ENCODE data around the gene CACNA1C.

CACNA1C gene

GRCh38 chr12:2218706-2219105, 165.9 kb downstream of the CACNA1C start:
- Histone ChIP-seq H3K79me2 (ENCODE audit: insufficient read depth, low read depth) (no peaks in the 10 kb centered on the region), H3K9ac (no peak overlapping the region), H3K36me3 (ENCODE audit: insufficient read depth) (no peaks in the 10 kb centered on the region), H3K4me2 (no peak overlapping the region), H3K27ac (no peak overlapping the region), H2AFZ (ENCODE audit: low read depth) (no peak overlapping the region), H3K4me1 (ENCODE audit: low read depth, poor library complexity, severe bottlenecking) (no peaks in the 10 kb centered on the region), H4K20me1 (ENCODE audit: insufficient read depth) (no peaks in the 10 kb centered on the region), H3K27me3 (ENCODE audit: insufficient read depth, low read depth) (no peaks in the 10 kb centered on the region), H3K4me3 (IDR thresholded peaks at IDR 0.05; ENCODE audit: insufficient read depth, low read depth, low read length) (no peak overlapping the region)
- TF ChIP-seq, protein P1, sequence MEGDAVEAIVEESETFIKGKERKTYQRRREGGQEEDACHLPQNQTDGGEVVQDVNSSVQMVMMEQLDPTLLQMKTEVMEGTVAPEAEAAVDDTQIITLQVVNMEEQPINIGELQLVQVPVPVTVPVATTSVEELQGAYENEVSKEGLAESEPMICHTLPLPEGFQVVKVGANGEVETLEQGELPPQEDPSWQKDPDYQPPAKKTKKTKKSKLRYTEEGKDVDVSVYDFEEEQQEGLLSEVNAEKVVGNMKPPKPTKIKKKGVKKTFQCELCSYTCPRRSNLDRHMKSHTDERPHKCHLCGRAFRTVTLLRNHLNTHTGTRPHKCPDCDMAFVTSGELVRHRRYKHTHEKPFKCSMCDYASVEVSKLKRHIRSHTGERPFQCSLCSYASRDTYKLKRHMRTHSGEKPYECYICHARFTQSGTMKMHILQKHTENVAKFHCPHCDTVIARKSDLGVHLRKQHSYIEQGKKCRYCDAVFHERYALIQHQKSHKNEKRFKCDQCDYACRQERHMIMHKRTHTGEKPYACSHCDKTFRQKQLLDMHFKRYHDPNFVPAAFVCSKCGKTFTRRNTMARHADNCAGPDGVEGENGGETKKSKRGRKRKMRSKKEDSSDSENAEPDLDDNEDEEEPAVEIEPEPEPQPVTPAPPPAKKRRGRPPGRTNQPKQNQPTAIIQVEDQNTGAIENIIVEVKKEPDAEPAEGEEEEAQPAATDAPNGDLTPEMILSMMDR (conservative IDR thresholded peaks at IDR 0.05; ENCODE audit: low read depth, low read length): no peak

DNA sequence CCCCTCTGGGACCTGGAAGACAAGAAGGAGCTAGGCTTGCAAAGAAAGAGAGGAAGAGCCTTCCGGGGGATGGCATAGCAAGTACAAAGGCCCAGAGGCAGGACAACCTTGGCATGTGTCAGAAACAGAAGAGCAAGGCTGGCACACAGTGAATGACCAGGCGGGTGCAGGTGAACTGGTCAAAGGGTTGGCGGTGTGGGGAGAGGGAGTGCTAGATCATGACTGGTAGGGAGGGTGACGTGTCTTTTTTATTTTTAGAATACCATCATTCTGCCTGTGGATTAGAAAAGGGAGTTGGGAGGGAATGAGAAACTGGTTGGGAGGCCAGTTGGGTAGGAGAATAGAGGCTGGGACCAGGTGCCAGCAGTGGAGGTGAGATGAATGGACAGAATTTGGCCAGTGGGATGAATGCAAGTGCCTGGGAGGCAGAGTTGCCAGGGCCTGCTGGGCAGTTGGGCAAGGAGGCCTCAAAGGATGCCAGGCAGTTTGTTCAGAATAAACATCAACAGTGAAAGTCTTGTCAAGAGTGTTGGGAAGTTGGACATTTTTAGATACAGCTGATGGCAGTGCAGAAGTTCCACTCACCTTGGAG, 168.3 kb downstream of the CACNA1C start:
- H3K4me3 ChIP-seq (IDR thresholded peaks at IDR 0.05; ENCODE audit: insufficient read depth, low read depth, low read length): no peak overlapping the region
- H2AFZ ChIP-seq (ENCODE audit: low read depth): no peak overlapping the region
- H3K4me2 ChIP-seq: no peak overlapping the region
- H3K4me1 ChIP-seq (ENCODE audit: low read depth, poor library complexity, severe bottlenecking): no peaks in the 10 kb centered on the region
- H3K79me2 ChIP-seq (ENCODE audit: insufficient read depth, low read depth): no peaks in the 10 kb centered on the region
- H3K36me3 ChIP-seq (ENCODE audit: insufficient read depth): no peaks in the 10 kb centered on the region
- no peak overlapping the region for H3K27ac ChIP-seq
- H3K9ac ChIP-seq: no peak overlapping the region
- no peaks in the 10 kb centered on the region for H3K27me3 ChIP-seq (ENCODE audit: insufficient read depth, low read depth)
- TF ChIP-seq, protein P1 (conservative IDR thresholded peaks at IDR 0.05; ENCODE audit: low read depth, low read length): no peak
- H4K20me1 ChIP-seq (ENCODE audit: insufficient read depth): no peaks in the 10 kb centered on the region

DNA sequence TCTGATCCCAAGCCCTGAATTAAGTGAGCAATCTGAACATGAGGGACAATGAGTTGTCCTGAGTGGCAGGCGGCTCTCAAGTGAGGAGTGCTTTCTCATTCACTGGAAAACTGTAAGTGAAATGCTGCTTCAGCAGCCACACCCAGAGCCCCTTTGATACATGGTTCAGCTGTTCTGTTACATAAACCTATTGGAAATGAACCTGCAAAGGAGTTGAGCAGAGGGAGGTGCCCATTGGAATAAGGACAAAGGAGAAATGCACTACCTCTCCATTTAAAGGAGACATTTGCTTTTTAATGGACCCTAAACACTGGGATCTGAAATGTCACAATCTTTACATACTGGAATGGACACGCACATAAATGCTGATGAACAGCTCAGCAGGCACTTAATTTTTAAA, 169.9 kb downstream of the CACNA1C start:
- H3K36me3 ChIP-seq (ENCODE audit: insufficient read depth): no peaks in the 10 kb centered on the region

GRCh38 chr12:2224961-2225360, 172.2 kb downstream of the CACNA1C start:
- H2AFZ ChIP-seq (ENCODE audit: low read depth): no peak overlapping the region
- H3K79me2 ChIP-seq (ENCODE audit: insufficient read depth, low read depth): no peaks in the 10 kb centered on the region
- no peaks in the 10 kb centered on the region for H3K4me1 ChIP-seq (ENCODE audit: low read depth, poor library complexity, severe bottlenecking)
- no peaks in the 10 kb centered on the region for H3K27me3 ChIP-seq (ENCODE audit: insufficient read depth, low read depth)
- no peak overlapping the region for H3K4me3 ChIP-seq (IDR thresholded peaks at IDR 0.05; ENCODE audit: insufficient read depth, low read depth, low read length)
- H3K4me2 ChIP-seq: no peak overlapping the region
- H3K36me3 ChIP-seq (ENCODE audit: insufficient read depth): no peaks in the 10 kb centered on the region
- TF ChIP-seq, protein P1 (conservative IDR thresholded peaks at IDR 0.05; ENCODE audit: low read depth, low read length): no peak
- H3K9ac ChIP-seq: no peak overlapping the region
- no peaks in the 10 kb centered on the region for H4K20me1 ChIP-seq (ENCODE audit: insufficient read depth)
- H3K27ac ChIP-seq: no peak overlapping the region

More for the DNA sequence above, 169.9 kb downstream of the CACNA1C start:
- Histone ChIP-seq H3K4me2 (no peak overlapping the region), H3K4me3 (IDR thresholded peaks at IDR 0.05; ENCODE audit: insufficient read depth, low read depth, low read length) (no peak overlapping the region), H3K79me2 (ENCODE audit: insufficient read depth, low read depth) (no peaks in the 10 kb centered on the region), H3K27me3 (ENCODE audit: insufficient read depth, low read depth) (no peaks in the 10 kb centered on the region), H3K27ac (no peak overlapping the region), H4K20me1 (ENCODE audit: insufficient read depth) (no peaks in the 10 kb centered on the region), H2AFZ (ENCODE audit: low read depth) (no peak overlapping the region), H3K9ac (no peak overlapping the region), H3K4me1 (ENCODE audit: low read depth, poor library complexity, severe bottlenecking) (no peaks in the 10 kb centered on the region)
- TF ChIP-seq, protein P1 (conservative IDR thresholded peaks at IDR 0.05; ENCODE audit: low read depth, low read length): no peak
